ENCODE data around the gene WWP2. TPM values are rescaled to one million over a fixed set of nuclear protein-coding genes. Genes with fewer than 3 reads are reported as not detected.

WWP2 gene
- total RNA-seq, 1 experiment from 2014 or later = 40.2 TPM

- H3K18ac ChIP-seq (ENCODE audit: insufficient read length, low read depth, low read length) = no peak overlapping the region
- H3K4ac ChIP-seq (ENCODE audit: low read depth, low read length) = no peak overlapping the region
- no peaks in the 10 kb centered on the region for H3K79me1 ChIP-seq (ENCODE audit: insufficient read depth, low read depth, low read length, poor library complexity, severe bottlenecking)
- H2BK15ac ChIP-seq (ENCODE audit: low read depth, low read length) = no peak overlapping the region
- H3K4me1 Mint-ChIP-seq = peaks cover 8 to 9% of the 10 kb centered on the region in 2 experiments; a peak in 3 of 4 replicates
- no peak overlapping the region for H2BK12ac ChIP-seq (ENCODE audit: insufficient read length, low read depth, low read length)
- H4K20me1 ChIP-seq (ENCODE audit: control insufficient read depth, insufficient read depth, insufficient read length) = no peaks in the 10 kb centered on the region
- no peaks in the 10 kb centered on the region for H3K27me3 ChIP-seq (ENCODE audit: insufficient read depth, low read length)
- no peaks in the 10 kb centered on the region for H3K23me2 ChIP-seq (ENCODE audit: insufficient read length, low read depth, low read length, poor library complexity, severe bottlenecking)
- no peak overlapping the region for H4K5ac ChIP-seq (ENCODE audit: insufficient read length, low read depth, low read length)
- H3K27me3 Mint-ChIP-seq (ENCODE audit: low read depth) = no peaks in the 10 kb centered on the region
- DNase-seq = no peak
- no peak overlapping the region for H2AK5ac ChIP-seq (ENCODE audit: insufficient read length, low read length)
- no peak overlapping the region for H3K4me3 Mint-ChIP-seq
- no peak overlapping the region for H3K27ac Mint-ChIP-seq
- WGBS (ENCODE audit: extremely low coverage, insufficient read length, low lambda C conversion rate) = no CpG with 5 or more reads among the region's 5 CpGs
- H3K27ac ChIP-seq (ENCODE audit: insufficient read length, low read depth, low read length) = no peak overlapping the region
- no peak for TF ChIP-seq CTCF (conservative IDR thresholded peaks at IDR 0.05)
- H2AFZ ChIP-seq (ENCODE audit: low read length) = no peak overlapping the region
- no peak overlapping the region for H2BK5ac ChIP-seq (ENCODE audit: insufficient read length, low read length)
- no peak overlapping the region for H3K23ac ChIP-seq (ENCODE audit: insufficient read length, low read depth, low read length)
- H4K8ac ChIP-seq (replicated peaks; ENCODE audit: insufficient read length, low read depth, low read length) = no peak overlapping the region
- peaks cover 14 to 20% (median 16%) of the 10 kb centered on the region in 3 experiments for H3K36me3 Mint-ChIP-seq (ENCODE audit: insufficient read depth in 1 of 3, low read depth in 3 of 3)
- no peak overlapping the region for H3T11ph ChIP-seq (ENCODE audit: low read length)
- H3K9me3 Mint-ChIP-seq = no peaks in the 10 kb centered on the region; a peak in 1 of 5 replicates
- H3K4me2 ChIP-seq (ENCODE audit: insufficient read depth, insufficient read length, low read length) = no peak overlapping the region
- H2BK120ac ChIP-seq (ENCODE audit: low read depth, low read length, poor library complexity, severe bottlenecking) = no peak overlapping the region
- H2BK20ac ChIP-seq (ENCODE audit: low read depth, low read length, poor library complexity, severe bottlenecking) = no peak overlapping the region
- H3K14ac ChIP-seq (ENCODE audit: insufficient read depth, low read length) = no peak overlapping the region
- H3K9ac ChIP-seq (ENCODE audit: extremely low read depth, insufficient read length, low read length) = no peak overlapping the region
- H3K79me2 ChIP-seq (ENCODE audit: insufficient read depth, low read length) = no peaks in the 10 kb centered on the region
- H3K56ac ChIP-seq (ENCODE audit: insufficient read length, low read depth, low read length) = no peak overlapping the region
- H3K4me1 ChIP-seq (ENCODE audit: insufficient read depth, low read length) = 0 out of 2 replicates have a peak, but pooled peaks cover 2% of the 10 kb centered on the region
- H3K9me3 ChIP-seq (ENCODE audit: control insufficient read depth, low read depth, low read length) = no peaks in the 10 kb centered on the region
- H4K91ac ChIP-seq (ENCODE audit: insufficient read length, low read depth, low read length) = no peak overlapping the region
These were observed 124.6 kb downstream of the WWP2 start for GRCh38 chr16:69886726-69887125.

Data from H9 (cell line).